Activated T-cell treated with anti-CD3 and anti-CD28 coated beads for 48 hours (primary cell): ENCODE measurements around the gene PGD.
"Not testable (repeated sequence)": the region's sequence is repeated elsewhere in the genome, so short reads cannot be mapped to it uniquely, and the experiment has no call there.

Experiments
- DNase-seq: peaks from one replicate; pipeline ENCODE4 v3.0.0-alpha.2; 2020; ENCODE audit warnings: low read depth

PGD gene

GRCh38 chr1:10399444-10399941 is 629 bp downstream of the PGD start:
- DNase-seq = peak; percentile 3

DNA sequence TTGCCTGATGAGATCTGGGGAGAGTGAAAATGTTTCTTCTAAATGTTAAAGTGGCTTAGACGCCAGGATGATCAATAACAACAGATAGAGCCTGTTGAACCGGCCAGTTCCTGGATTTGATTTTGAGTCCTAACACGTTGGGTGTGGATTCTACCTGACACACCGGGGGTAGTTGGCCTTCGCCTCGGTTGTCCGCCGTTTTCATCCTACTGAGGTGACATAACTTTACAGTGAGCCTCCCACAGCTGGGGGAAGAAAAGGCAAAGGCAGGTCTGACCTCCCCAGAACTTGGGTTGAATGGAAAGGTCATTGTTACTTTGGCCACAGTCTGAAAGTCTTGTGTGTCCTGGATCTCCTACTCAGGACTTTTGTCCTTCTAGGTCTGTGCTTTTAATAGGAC is 1.1 kb downstream of the PGD start:
- no peak for DNase-seq

GRCh38 chr1:10401281-10401680 is 2.4 kb downstream of the PGD start:
- DNase-seq = no peak

- DNase-seq = no peak
Observed at GRCh38 chr1:10402729-10403274, 3.9 kb downstream of the PGD start.

- DNase-seq = no peak
Observed at GRCh38 chr1:10407201-10407600, 8.3 kb downstream of the PGD start.

- DNase-seq = no peak
Observed at GRCh38 chr1:10415211-10415930, 16.5 kb downstream of the PGD start.

- DNase-seq = not testable (repeated sequence)
Observed at GRCh38 chr1:10415967-10416366, 17.1 kb downstream of the PGD start.

GRCh38 chr1:10418741-10419140 is 19.9 kb downstream of the PGD start:
- DNase-seq = not testable (repeated sequence)

DNA sequence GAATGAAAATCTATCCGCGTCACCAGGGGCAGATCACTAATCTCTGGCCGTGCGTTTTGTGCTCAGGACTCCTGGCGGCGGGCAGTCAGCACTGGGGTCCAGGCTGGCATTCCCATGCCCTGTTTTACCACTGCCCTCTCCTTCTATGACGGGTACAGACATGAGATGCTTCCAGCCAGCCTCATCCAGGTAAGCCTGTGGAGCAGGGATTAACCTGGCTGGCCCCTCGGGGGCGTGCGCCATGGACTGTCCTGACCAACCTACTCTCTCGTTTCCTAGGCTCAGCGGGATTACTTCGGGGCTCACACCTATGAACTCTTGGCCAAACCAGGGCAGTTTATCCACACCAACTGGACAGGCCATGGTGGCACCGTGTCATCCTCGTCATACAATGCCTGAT is 20.5 kb downstream of the PGD start:
- no peak for DNase-seq

- DNase-seq = no peak
Observed at GRCh38 chr1:10421637-10422036, 22.8 kb downstream of the PGD start.

DNA sequence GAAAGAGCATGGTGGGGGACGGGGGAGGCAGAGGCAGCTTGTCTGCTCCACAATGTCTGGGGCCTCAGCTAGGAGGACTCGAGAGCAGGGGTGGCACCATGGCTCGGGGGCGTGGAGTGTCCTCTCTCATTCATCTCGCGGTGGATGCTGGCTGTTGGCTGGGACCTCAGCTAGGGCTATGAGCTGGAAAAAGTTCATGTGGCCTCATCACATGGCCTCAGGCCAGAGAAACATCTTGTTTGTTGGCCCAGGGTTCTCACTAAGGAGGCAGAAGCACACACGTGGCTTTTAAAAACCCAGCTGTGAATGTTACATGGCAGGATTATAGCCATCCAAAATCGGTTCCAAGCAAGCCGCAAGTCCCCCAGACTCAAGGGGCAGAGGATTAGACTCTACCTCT is 25.2 kb downstream of the PGD start:
- DNase-seq = no peak

DNA sequence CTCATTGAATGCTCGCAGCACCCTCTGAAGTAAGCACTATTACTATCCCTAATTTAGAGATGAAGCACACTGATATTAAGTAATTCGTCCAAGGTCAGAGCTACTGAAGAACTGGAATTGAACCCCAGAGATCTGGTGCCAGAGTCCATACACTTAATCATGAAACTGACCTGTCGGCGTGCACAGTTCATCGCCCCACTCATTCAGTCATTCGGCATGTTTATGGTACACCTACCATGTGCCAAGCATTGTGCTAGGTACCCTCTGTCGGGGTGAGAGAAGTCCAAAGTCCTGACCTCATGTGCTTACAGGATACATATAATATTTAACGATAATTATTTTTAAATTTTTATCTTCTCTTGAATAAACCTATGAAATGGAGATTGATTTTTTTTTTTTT is 25.8 kb downstream of the PGD start:
- DNase-seq = no peak

GRCh38 chr1:10425826-10426534 is 27.1 kb downstream of the PGD start:
- DNase-seq = not testable (repeated sequence)

DNA sequence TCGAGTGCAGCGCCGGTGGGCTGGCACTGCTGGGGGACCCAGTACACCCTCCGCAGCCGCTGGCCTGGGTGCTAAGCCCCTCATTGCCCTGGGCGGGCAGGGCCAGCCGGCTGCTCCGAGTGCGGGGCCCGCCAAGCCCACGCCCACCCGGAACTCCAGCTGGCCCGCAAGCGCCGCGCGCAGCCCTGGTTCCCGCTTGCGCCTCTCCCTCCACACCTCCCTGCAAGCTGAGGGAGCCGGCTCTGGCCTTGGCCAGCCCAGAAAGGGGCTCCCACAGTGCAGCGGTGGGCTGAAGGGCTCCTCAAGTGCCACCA is 27.6 kb downstream of the PGD start:
- not testable (repeated sequence) for DNase-seq

GRCh38 chr1:10428984-10429383 is 30.1 kb downstream of the PGD start:
- no peak for DNase-seq

DNA sequence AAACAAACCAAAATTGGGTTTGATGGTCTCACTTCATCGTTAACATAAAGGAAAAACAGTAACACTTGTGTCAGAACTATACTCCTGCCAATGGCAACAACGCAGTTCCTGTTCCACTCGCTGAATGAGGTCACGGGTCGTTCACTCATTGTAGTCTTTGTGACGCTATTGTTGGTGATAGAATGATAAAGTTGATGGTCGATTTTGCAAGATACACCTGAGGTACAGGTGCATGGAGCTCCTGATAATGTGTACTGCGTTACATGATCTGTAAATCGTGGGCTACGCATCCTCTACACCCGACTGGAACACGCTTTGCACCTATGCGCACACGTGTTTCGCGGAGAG is 31.0 kb downstream of the PGD start:
- DNase-seq = no peak

GRCh38 chr1:10430216-10431069 is 31.6 kb downstream of the PGD start, which contains the start of gene CENPS:
CENPS (plus strand) TSS chr1:10430433; CDS start chr1:10430518, 85 bp downstream.
- DNase-seq = peak; percentile 94

DNA sequence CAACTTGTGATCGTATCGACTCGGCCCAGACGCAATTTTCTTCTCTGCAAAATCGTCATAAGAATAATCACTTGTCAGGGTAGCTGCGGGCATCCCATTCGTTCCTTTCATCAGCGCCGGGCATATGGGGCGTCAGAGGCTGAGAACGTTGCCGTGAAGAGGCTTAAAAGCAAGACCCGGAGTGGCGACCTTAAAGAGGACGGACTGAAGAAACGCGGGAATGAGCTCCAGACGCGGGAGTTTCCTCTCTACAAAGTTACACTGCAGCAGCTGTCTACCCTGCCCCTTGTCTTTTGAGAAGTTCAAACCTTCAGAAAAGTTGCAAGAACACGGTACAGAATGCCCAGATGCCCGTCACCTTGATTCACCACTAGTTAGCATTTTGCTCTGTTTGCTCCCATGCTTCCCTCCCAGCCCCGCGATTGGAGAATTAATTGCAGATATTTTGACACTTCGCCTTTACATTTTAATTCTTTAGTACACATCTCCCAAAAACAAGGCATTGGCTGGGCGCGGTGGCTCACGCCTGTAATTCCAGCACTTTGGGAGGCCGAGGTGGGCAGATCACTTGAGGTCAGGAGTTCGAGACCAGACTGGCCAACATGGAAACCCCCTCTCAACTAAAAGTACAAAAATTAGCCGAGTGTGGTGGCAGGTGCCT is 32.3 kb downstream of the PGD start:
- no peak for DNase-seq

DNA sequence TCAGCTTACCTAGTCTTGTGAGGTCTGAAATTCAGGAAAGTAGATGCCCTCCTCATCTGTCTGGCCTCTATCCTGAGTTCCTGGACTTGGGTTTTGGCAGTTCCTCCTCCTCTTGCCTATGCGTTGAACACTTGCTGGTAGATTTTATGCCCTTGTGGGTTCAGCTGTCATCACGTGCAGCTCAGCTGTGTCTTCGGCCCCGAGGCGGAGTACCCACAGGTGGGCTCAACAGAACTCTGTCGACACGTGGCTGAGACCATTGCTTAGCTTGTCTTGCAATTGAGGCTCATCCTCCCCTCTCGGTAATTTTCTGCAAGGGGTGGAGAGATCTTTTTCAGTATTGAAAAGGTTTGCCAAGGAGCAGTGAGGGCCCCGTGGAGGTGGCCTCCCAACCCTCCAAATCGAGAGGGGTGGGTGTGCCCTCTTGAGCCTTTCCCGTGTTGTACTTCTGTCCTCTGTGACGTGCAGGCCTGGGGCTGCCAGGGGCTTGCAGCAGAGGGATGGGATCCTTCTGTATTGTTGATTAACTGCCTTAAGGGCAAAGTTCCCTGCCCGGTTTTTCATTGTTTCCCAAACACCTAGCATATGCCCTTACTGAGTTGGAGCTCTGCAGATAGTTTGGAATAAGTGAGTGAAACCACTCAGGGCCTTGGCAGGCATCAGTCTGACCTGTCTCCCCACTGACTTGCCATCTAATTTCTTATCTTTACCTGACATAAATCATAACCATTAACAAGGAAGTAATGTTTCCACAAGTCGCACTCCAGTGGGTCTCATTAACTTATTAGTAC is 34.2 kb downstream of the PGD start:
- no peak for DNase-seq

DNA sequence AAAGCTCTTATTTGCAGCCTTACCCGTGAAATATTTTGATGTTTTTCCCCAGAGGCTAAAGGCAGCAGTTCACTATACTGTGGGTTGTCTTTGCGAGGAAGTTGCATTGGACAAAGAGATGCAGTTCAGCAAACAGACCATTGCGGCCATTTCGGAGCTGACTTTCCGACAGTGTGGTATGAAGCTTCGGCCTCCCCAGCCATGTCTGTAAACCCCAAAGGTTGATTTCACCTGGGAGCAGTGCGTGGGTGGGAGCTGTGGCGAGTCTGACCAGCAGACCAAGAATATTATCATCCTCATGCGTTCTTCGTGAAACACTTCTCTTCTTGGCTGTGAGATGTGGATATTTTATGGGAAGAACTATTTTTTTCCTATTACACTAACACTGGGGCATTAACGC is 34.9 kb downstream of the PGD start:
- no peak for DNase-seq

DNA sequence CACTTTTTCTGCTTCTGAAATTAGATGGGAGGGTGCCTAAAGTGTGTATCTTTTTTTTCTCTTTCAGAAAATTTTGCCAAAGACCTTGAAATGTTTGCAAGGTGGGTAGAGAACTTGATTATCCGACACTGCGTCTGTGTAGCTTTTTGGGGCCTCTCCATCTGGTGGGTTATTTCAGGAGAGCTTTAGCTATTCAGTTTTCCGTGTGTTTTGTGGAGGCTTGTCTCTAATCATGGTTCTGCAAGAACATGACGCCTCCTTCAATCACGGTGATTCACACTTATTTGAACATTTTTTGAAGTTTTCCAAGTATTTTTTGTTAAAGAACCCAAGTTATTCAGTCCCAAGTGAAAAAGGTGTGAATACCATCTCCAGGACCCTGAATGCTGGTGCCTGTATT is 35.7 kb downstream of the PGD start:
- DNase-seq = no peak
